ENCODE data around the gene EID1.

GRCh38 chr15:48915861-48916260 lies 37.9 kb downstream of the EID1 start:
- no peak for TF ChIP-seq CTCF (IDR thresholded peaks at IDR 0.05)
- no peak for TF ChIP-seq POLR2A (IDR thresholded peaks at IDR 0.05)
